GM12892 (cell line): ENCODE data around the gene PIK3CB.

Experiments
- POLR2A ChIP-seq: IDR thresholded peaks from 2 replicates; pipeline ENCODE4 v1.6.1; 2011; ENCODE audit warnings: low read depth, low read length, control low read depth
- POLR2AphosphoS5 ChIP-seq: IDR thresholded peaks from 2 replicates; pipeline ENCODE4 v1.6.1; 2011; ENCODE audit warnings: low read depth, low read length, control low read depth

- TF ChIP-seq POLR2AphosphoS5 (no peak), POLR2A (no peak)
Measured at GRCh38 chr3:138691351-138691750, 143.4 kb downstream of the PIK3CB start.
